ENCODE data around the gene SMYD3.
"Not testable (repeated sequence)": the region's sequence is repeated elsewhere in the genome, so short reads cannot be mapped to it uniquely, and the experiment has no call there.

The SMYD3 gene

GRCh38 chr1:245858022-245858721 lies 648.9 kb downstream of the SMYD3 start:
- no peak for DNase-seq

- DNase-seq: no peak
Measured at GRCh38 chr1:245856944-245857531, 650.0 kb downstream of the SMYD3 start.

- DNase-seq: no peak
Measured at GRCh38 chr1:245855846-245856730, 651.0 kb downstream of the SMYD3 start.

GRCh38 chr1:245853291-245853690 lies 653.8 kb downstream of the SMYD3 start:
- DNase-seq: no peak

GRCh38 chr1:245843101-245843500 lies 664.0 kb downstream of the SMYD3 start:
- DNase-seq: no peak

- no peak for DNase-seq
Measured at GRCh38 chr1:245842106-245842505, 665.0 kb downstream of the SMYD3 start.

GRCh38 chr1:245840971-245841370 lies 666.1 kb downstream of the SMYD3 start:
- no peak for DNase-seq

- DNase-seq: no peak
Measured at GRCh38 chr1:245837718-245838117, 669.4 kb downstream of the SMYD3 start.

GRCh38 chr1:245835386-245835785 lies 671.7 kb downstream of the SMYD3 start:
- no peak for DNase-seq

- no peak for DNase-seq
Measured at GRCh38 chr1:245834002-245834401, 673.1 kb downstream of the SMYD3 start.

GRCh38 chr1:245832771-245833527 lies 674.1 kb downstream of the SMYD3 start:
- no peak for DNase-seq

GRCh38 chr1:245831518-245831917 lies 675.6 kb downstream of the SMYD3 start:
- no peak for DNase-seq

- DNase-seq: no peak
Measured at GRCh38 chr1:245829826-245830225, 677.3 kb downstream of the SMYD3 start.

- DNase-seq: no peak
Measured at GRCh38 chr1:245829194-245829593, 677.9 kb downstream of the SMYD3 start.

- DNase-seq: no peak
Measured at GRCh38 chr1:245827301-245827700, 679.8 kb downstream of the SMYD3 start.

GRCh38 chr1:245825128-245825901 lies 681.8 kb downstream of the SMYD3 start:
- DNase-seq: no peak

GRCh38 chr1:245823408-245824147 lies 683.5 kb downstream of the SMYD3 start:
- DNase-seq: no peak

GRCh38 chr1:245822996-245823395 lies 684.1 kb downstream of the SMYD3 start:
- no peak for DNase-seq

GRCh38 chr1:245818363-245818762 lies 688.7 kb downstream of the SMYD3 start:
- not testable (repeated sequence) for DNase-seq

- not testable (repeated sequence) for DNase-seq
Measured at GRCh38 chr1:245816496-245816895, 690.6 kb downstream of the SMYD3 start.

GRCh38 chr1:245814651-245815050 lies 692.4 kb downstream of the SMYD3 start:
- DNase-seq: no peak

Measured in hippocampal formation (tissue), 2 donors.